Measurements from ENCODE around the gene STAT2. TPM values are rescaled to one million over a fixed set of nuclear protein-coding genes. Genes with fewer than 3 reads are reported as not detected.
"Not testable (repeated sequence)": the region's sequence is repeated elsewhere in the genome, so short reads cannot be mapped to it uniquely, and the experiment has no call there.

The STAT2 gene
- total RNA-seq, 1 experiment from 2014 or later: 42.2 TPM

GRCh38 chr12:56342290-56342689 lies 17.6 kb downstream of the STAT2 start:
- H3K4me3 ChIP-seq (ENCODE audit: insufficient read depth, low read depth, low read length); H3K27me3 ChIP-seq (ENCODE audit: control insufficient read depth, insufficient read depth, low read length); DNase-seq: not testable (repeated sequence)
- peaks cover 17% of the 10 kb centered on the region for H3K36me3 ChIP-seq (replicated peaks; ENCODE audit: control insufficient read depth, insufficient read depth, low read length)

GRCh38 chr12:56341616-56342015 lies 18.3 kb downstream of the STAT2 start:
- Histone ChIP-seq H3K36me3 (replicated peaks; ENCODE audit: control insufficient read depth, insufficient read depth, low read length) (peaks cover 16% of the 10 kb centered on the region), H3K27me3 (ENCODE audit: control insufficient read depth, insufficient read depth, low read length) (no peaks in the 10 kb centered on the region), H3K4me3 (ENCODE audit: insufficient read depth, low read depth, low read length) (no peak overlapping the region)
- no peak for DNase-seq

GRCh38 chr12:56339158-56339422 lies 20.8 kb downstream of the STAT2 start:
- H3K36me3 ChIP-seq (replicated peaks; ENCODE audit: control insufficient read depth, insufficient read depth, low read length): peaks cover 14% of the 10 kb centered on the region
- DNase-seq: no peak
- no peaks in the 10 kb centered on the region for H3K27me3 ChIP-seq (ENCODE audit: control insufficient read depth, insufficient read depth, low read length)
- no peak overlapping the region for H3K4me3 ChIP-seq (ENCODE audit: insufficient read depth, low read depth, low read length)

GRCh38 chr12:56338308-56339157 lies 21.4 kb downstream of the STAT2 start, which contains the start of gene IL23A:
IL23A (plus strand) TSS chr12:56338884; CDS start chr12:56339045, 161 bp downstream.
- H3K27me3 ChIP-seq (ENCODE audit: control insufficient read depth, insufficient read depth, low read length): no peaks in the 10 kb centered on the region
- peak; percentile 74 for DNase-seq
- H3K4me3 ChIP-seq (ENCODE audit: insufficient read depth, low read depth, low read length): no peak within 1 kb of the TSS
- peaks cover 9% of the 10 kb centered on the region for H3K36me3 ChIP-seq (replicated peaks; ENCODE audit: control insufficient read depth, insufficient read depth, low read length)

- Histone ChIP-seq H3K4me3 (ENCODE audit: insufficient read depth, low read depth, low read length) (no peak overlapping the region), H3K27me3 (ENCODE audit: control insufficient read depth, insufficient read depth, low read length) (no peaks in the 10 kb centered on the region), H3K36me3 (replicated peaks; ENCODE audit: control insufficient read depth, insufficient read depth, low read length) (peaks cover 2% of the 10 kb centered on the region; the same call in 1 of the 2 replicates)
- no peak for DNase-seq
Observed at GRCh38 chr12:56337753-56338251, 22.1 kb downstream of the STAT2 start.

GRCh38 chr12:56336361-56337167 lies 23.3 kb downstream of the STAT2 start:
- H3K4me3 ChIP-seq (ENCODE audit: insufficient read depth, low read depth, low read length): no peak overlapping the region
- H3K27me3 ChIP-seq (ENCODE audit: control insufficient read depth, insufficient read depth, low read length): no peaks in the 10 kb centered on the region
- H3K36me3 ChIP-seq (replicated peaks; ENCODE audit: control insufficient read depth, insufficient read depth, low read length): no peaks in the 10 kb centered on the region
- DNase-seq: no peak

- H3K4me3 ChIP-seq (ENCODE audit: insufficient read depth, low read depth, low read length); DNase-seq; H3K27me3 ChIP-seq (ENCODE audit: control insufficient read depth, insufficient read depth, low read length); H3K36me3 ChIP-seq (replicated peaks; ENCODE audit: control insufficient read depth, insufficient read depth, low read length): not testable (repeated sequence)
Observed at GRCh38 chr12:56335527-56335926, 24.4 kb downstream of the STAT2 start.

- Histone ChIP-seq H3K36me3 (replicated peaks; ENCODE audit: control insufficient read depth, insufficient read depth, low read length) (no peaks in the 10 kb centered on the region), H3K4me3 (ENCODE audit: insufficient read depth, low read depth, low read length) (peak overlapping the region; percentile 60), H3K27me3 (ENCODE audit: control insufficient read depth, insufficient read depth, low read length) (no peaks in the 10 kb centered on the region)
- no peak for DNase-seq
Observed at GRCh38 chr12:56334490-56334793, 25.5 kb downstream of the STAT2 start.

- peak within 1 kb of the TSS; percentile 62 for H3K4me3 ChIP-seq (ENCODE audit: insufficient read depth, low read depth, low read length)
- DNase-seq: peak; percentile 96
- no peaks in the 10 kb centered on the region for H3K36me3 ChIP-seq (replicated peaks; ENCODE audit: control insufficient read depth, insufficient read depth, low read length)
- H3K27me3 ChIP-seq (ENCODE audit: control insufficient read depth, insufficient read depth, low read length): no peaks in the 10 kb centered on the region
Observed at GRCh38 chr12:56333679-56334489, 26.0 kb downstream of the STAT2 start, which contains the start of gene PAN2. PAN2 (minus strand) TSS chr12:56334000; CDS start chr12:56333094, 906 bp downstream.

GRCh38 chr12:56333197-56333678 lies 26.7 kb downstream of the STAT2 start:
- DNase-seq: peak; percentile 61
- Histone ChIP-seq H3K36me3 (replicated peaks; ENCODE audit: control insufficient read depth, insufficient read depth, low read length) (no peaks in the 10 kb centered on the region), H3K4me3 (ENCODE audit: insufficient read depth, low read depth, low read length) (peak overlapping the region; percentile 62), H3K27me3 (ENCODE audit: control insufficient read depth, insufficient read depth, low read length) (no peaks in the 10 kb centered on the region)

GRCh38 chr12:56332512-56333196 lies 27.3 kb downstream of the STAT2 start:
- no peak for DNase-seq

GRCh38 chr12:56330936-56331490 lies 28.9 kb downstream of the STAT2 start:
- Histone ChIP-seq H3K4me3 (ENCODE audit: insufficient read depth, low read depth, low read length) (no peak overlapping the region), H3K36me3 (replicated peaks; ENCODE audit: control insufficient read depth, insufficient read depth, low read length) (peaks cover 5% of the 10 kb centered on the region), H3K27me3 (ENCODE audit: control insufficient read depth, insufficient read depth, low read length) (no peaks in the 10 kb centered on the region)
- no peak for DNase-seq

More at GRCh38 chr12:56332512-56333196, 27.3 kb downstream of the STAT2 start:
- peaks cover 3% of the 10 kb centered on the region for H3K36me3 ChIP-seq (replicated peaks; ENCODE audit: control insufficient read depth, insufficient read depth, low read length)
- H3K27me3 ChIP-seq (ENCODE audit: control insufficient read depth, insufficient read depth, low read length): no peaks in the 10 kb centered on the region
- peak overlapping the region; percentile 62 for H3K4me3 ChIP-seq (ENCODE audit: insufficient read depth, low read depth, low read length)

GRCh38 chr12:56326533-56326932 lies 33.4 kb downstream of the STAT2 start:
- no peak overlapping the region for H3K4me3 ChIP-seq (ENCODE audit: insufficient read depth, low read depth, low read length)
- H3K27me3 ChIP-seq (ENCODE audit: control insufficient read depth, insufficient read depth, low read length): no peaks in the 10 kb centered on the region
- H3K36me3 ChIP-seq (replicated peaks; ENCODE audit: control insufficient read depth, insufficient read depth, low read length): peaks cover 23% of the 10 kb centered on the region
- no peak for DNase-seq

Measured in H7 (cell line).